ENCODE results near the gene SERPINH1.
"Not testable (repeated sequence)": the region's sequence is repeated elsewhere in the genome, so short reads cannot be mapped to it uniquely, and the experiment has no call there.

SERPINH1 gene

GRCh38 chr11:75578977-75579376 lies 16.9 kb downstream of the SERPINH1 start:
- DNase-seq = no peak

DNA sequence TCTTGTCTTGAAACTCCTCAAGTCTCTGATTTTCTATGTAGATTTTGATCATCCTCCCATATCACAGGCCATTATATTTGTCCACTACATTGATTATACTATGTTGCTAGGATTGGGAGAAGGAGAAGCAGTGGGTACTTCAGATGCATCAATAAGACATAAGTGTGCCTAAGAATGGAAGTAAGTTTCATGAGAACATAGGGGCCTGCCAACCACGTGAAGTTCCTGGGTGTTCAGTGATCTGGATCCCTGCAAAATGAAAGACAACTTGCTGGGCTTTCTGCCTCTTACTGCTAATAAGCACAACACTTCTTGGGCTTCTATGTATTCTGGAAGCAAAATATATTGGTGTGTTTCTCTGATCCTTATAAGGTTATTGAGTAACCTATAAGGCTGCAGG lies 17.8 kb downstream of the SERPINH1 start:
- DNase-seq = no peak

DNA sequence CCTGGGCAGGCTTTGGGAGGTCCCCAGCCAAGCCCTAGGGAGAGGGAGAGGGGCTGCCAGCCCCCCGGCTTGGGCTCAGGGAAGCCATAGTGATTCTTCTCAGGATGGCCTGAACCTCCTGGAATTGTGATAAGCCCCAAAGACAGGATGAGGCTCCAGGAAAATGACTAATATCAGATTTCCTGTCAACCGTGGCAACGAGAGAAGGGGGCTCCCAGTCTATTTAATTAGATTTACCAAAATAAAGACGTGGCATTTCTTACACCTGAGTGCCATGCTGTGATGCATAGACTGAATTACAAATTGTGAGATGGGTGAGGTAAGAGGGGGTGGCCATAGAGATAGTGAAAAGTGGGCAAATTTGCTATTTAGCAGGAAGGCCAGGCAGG lies 20.4 kb downstream of the SERPINH1 start:
- DNase-seq = no peak

DNA sequence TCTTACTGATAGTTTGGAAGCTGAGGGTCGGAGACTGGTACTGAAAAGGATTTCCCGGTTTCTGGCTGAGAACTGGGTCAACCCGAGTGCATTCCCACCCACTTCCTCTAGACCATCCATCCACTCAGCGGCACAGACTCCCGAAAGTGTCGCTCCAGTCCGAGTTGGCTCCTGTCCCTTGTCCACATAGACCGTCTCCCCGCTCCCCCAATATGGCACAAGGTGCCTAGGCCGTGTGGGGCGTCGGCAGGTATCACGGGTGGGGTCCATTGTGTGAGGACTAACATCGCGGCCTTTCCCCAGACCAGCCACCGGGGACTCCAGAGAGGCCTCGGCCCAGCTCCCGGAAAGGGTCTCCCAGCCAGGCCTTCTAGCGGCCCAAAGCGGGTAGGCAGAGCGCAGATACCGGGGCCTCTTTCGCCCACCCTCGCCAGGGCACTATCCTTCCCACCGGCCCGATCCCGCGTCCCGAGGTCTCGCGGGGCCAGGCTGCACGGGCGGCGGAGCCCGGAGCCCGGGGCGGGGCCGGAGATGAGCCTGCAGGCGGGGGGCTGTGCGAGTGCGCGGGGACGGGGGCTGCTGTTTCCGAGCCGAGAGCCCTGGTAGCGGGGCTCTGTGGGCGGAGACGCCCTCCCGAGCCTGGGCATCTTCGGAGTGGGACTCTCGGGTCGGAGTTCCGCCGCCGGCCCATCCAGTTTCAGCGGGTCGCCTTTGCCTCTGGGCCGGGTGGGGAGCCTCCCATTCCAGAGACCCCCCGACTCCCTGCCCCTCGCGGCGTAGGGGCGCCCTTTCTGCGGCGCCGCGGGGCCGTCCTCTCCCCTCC lies 21.1 kb downstream of the SERPINH1 start:
- peak; percentile 62 to 67 for DNase-seq

DNA sequence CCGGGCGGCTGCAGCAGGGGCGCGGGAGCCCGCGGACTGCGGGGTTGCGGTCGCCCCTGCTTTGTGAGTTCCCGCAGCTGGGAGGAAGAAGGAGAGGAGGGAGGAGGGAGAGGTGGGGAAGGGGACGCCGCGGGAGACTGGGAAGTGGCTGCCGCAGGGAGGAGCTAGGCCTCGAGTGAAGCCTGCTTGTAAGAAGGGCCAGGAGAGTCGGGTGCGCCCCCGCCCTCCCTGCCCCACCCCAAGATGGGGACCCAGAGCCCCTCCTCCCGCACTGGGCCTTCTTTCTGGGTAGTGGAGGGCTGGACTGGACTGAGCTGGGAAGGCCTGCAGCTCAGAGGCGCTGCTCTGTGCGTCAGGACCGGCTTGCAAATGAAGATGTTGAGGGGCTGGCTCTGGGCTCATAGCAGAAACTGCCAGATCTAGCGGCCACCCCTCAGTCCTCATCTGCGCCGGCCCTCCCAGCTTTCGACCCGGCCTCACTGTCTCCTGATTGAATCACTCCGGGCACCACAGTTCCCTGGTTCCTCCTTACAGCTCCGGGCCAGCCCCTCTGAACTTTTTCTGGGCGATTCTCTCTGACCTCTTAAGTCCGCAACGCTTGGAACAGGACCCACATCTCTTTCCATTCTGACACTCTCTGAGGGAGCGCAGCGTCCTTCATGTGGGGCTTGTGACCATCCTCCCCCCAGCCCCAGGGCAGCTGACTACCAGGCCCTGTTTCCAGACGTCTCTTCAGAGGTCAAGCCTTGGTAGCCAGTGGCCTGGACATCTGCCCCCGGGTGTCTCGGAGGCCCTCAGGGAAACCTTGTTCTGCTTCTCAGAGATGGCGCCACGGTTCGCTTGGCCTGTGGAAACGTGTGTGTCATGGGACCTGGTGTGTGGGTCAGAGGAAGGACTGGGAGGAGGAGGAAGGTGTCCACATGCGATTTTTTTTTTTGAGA lies 21.9 kb downstream of the SERPINH1 start:
- DNase-seq = no peak

GRCh38 chr11:75584659-75585292 lies 22.7 kb downstream of the SERPINH1 start:
- DNase-seq = not testable (repeated sequence)

DNA sequence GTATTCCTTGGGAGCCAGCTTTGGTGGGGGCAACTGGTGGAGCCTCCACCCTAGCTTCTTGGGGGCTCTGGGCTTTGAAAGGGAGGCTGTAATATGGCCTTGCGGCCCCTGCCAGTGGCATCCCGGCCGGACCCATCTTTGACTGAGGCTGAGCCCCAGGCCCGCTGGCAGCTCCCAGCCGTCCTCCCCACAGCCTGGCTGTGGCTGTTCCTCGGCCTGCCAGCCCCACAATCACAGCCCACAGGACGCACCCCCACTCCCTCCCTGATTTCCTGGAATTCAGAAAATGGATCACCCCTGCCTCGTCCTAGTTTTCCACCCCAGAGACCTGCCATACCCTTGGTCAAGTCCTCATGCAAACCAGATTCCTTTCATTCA lies 23.2 kb downstream of the SERPINH1 start:
- no peak for DNase-seq

DNA sequence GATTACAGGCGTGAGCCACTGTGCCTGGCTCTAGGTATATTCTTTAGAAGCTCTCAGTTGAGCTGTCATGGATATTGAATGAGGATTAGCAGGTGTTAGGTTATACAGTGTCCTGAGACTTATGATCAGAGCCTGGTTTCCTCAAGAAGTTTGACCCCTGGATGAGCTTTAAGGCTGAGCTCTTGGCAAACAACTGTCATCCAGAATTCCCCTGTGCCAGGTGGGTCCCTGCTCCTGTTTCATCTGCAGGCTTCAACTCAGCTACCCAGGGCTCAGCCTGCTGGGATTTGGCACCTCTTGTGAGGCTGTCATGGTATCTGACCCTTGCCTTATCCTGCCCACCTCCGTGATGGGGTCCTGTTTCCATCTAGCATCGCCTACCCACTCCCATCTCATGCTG lies 24.3 kb downstream of the SERPINH1 start:
- DNase-seq = no peak

- no peak for DNase-seq
These were observed 26.0 kb downstream of the SERPINH1 start for GRCh38 chr11:75588051-75588481.

GRCh38 chr11:75589051-75589450 lies 27.0 kb downstream of the SERPINH1 start:
- no peak for DNase-seq

DNA sequence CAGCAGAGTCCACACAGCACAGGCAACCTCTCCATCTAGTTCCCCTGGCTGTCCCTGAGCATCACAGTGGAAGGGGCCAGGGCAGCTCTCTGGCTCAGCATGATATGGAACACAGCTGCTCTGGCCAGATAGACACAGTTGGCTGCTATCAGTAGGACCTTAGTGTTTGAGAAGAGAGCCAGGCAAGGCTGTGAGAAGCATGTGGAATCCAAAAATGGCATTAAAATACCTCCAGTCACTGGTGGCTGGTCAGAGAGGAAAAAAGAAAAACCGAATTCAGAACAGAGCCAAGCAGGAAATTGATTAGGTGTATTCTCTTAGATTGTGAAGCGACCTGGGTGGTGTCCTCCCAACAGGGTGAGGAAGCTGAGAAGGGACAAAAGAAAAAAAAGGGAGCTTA lies 27.9 kb downstream of the SERPINH1 start:
- no peak for DNase-seq

GRCh38 chr11:75591371-75591770 lies 29.3 kb downstream of the SERPINH1 start:
- no peak for DNase-seq

DNA sequence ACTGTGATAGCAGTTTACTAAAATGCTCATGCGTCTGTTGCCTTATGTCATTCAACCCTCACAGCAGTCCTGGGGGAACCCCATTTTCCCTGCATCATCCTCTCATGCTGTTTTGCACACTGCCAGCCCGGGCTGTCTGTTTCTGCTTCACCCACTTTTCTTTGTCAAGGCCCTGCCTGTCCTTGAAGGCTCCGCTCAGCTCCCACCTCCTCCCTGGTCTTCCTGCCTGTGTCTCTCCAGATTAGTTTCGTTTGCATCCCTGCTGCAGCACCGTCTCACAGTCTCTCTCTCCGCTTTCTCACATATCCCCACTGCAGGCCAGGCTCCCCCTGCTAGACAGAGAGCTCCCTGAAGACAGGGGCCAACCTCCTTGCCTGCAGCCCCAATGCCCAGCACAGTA lies 29.9 kb downstream of the SERPINH1 start:
- DNase-seq = no peak

- DNase-seq = no peak
These were observed 30.7 kb downstream of the SERPINH1 start for GRCh38 chr11:75592715-75593114.

- no peak for DNase-seq
These were observed 31.3 kb downstream of the SERPINH1 start for GRCh38 chr11:75593286-75593915.

DNA sequence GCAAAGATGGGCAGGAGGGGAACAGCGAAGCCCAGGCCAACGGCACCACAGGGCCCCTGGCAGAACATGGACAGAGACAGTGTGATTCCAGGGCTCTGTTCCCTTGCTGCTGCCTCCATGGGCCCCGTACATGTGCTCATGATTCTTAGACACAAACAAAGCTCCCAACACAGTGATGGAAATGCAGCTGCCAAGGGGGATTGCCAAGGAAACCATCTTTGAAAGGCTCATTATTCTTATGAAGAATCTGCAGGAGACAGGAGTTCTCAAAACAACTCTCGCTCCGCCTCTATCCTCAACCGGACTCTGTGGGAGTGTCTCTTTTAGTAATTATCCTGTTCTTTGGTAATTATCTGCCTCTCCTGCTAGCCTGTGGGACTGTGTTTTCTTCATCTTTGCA lies 32.2 kb downstream of the SERPINH1 start:
- no peak for DNase-seq

GRCh38 chr11:75595429-75595828 lies 33.4 kb downstream of the SERPINH1 start:
- DNase-seq = no peak

DNA sequence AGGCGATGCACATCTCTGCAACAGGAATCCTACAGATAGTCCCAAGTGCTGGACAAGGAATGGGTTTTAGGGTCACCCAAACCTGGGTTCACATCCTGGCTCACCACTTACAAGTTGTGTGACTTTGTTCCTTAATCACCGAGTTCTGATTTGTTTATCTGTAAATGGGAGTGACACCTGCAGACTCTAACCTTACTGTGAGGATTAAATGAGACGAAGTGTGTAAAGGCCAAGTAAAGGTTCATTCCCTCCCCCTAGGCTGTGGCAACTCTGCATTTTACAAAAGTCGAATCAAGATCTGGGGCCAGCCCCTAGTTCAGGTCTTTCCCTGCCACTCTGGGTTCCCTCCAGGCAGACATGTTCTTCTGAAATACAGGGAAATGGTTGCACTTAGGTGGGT lies 34.9 kb downstream of the SERPINH1 start:
- DNase-seq = no peak

GRCh38 chr11:75597636-75598035 lies 35.6 kb downstream of the SERPINH1 start:
- peak; percentile 15 to 49 for DNase-seq

GRCh38 chr11:75598264-75598663 lies 36.2 kb downstream of the SERPINH1 start:
- DNase-seq = no peak

- no peak for DNase-seq
These were observed 36.8 kb downstream of the SERPINH1 start for GRCh38 chr11:75598900-75599299.

GRCh38 chr11:75600356-75600755 lies 38.3 kb downstream of the SERPINH1 start:
- DNase-seq = no peak

- no peak for DNase-seq
These were observed 39.4 kb downstream of the SERPINH1 start for GRCh38 chr11:75601494-75601893.

Data from NCI-H1930 (cell line).